Trophoblast cell (in vitro differentiated cells and primary cell): ENCODE measurements around the gene MFAP4.
"Not testable (repeated sequence)": the region's sequence is repeated elsewhere in the genome, so short reads cannot be mapped to it uniquely, and the experiment has no call there.

Experiments
- DNase-seq, 2 donors: peaks; one replicate each; pipeline ENCODE4 v3.0.0-alpha.2; 2016
- H2AFZ ChIP-seq: 2 replicates; pipeline ENCODE4 v1.6.1; 2013; ENCODE audit warnings: low read length, moderate library complexity, mild to moderate bottlenecking; ENCODE audit not compliant: insufficient read depth, poor library complexity
- H2AK5ac ChIP-seq: 2 replicates; pipeline ENCODE4 v1.6.1; 2013; ENCODE audit warnings: mild to moderate bottlenecking, low read length
- H2BK120ac ChIP-seq: 2 replicates; pipeline ENCODE4 v1.6.1; 2013; ENCODE audit warnings: low read length, mild to moderate bottlenecking, moderate library complexity; ENCODE audit not compliant: insufficient read depth, poor library complexity
- H2BK12ac ChIP-seq: 2 replicates; pipeline ENCODE4 v1.6.1; 2013; ENCODE audit warnings: mild to moderate bottlenecking, low read length, moderate library complexity
- H2BK5ac ChIP-seq: 2 replicates; pipeline ENCODE4 v1.6.1; 2013; ENCODE audit warnings: low read length, low read depth, moderate library complexity, mild to moderate bottlenecking; ENCODE audit not compliant: poor library complexity
- H3K14ac ChIP-seq: 2 replicates; pipeline ENCODE4 v1.6.1; 2013; ENCODE audit warnings: mild to moderate bottlenecking, low read length
- H3K18ac ChIP-seq: 2 replicates; pipeline ENCODE4 v1.6.1; 2013; ENCODE audit warnings: mild to moderate bottlenecking, low read length
- H3K23ac ChIP-seq: 2 replicates; pipeline ENCODE4 v1.6.1; 2013; ENCODE audit warnings: low read length
- H3K27ac ChIP-seq: 2 replicates; pipeline ENCODE4 v1.5.1; 2013; ENCODE audit warnings: low read depth, mild to moderate bottlenecking, inconsistent platforms, low read length, moderate library complexity
- H3K27me3 ChIP-seq: 2 replicates; pipeline ENCODE4 v1.6.1; 2013; ENCODE audit warnings: inconsistent platforms, mild to moderate bottlenecking, low read length, moderate library complexity; ENCODE audit not compliant: insufficient read depth
- H3K36me3 ChIP-seq, 2 experiments: 1 replicate in 1 of 2; 2 replicates in 1 of 2; pipeline ENCODE4 v1.6.1; 2013; ENCODE audit warnings: low read length in 2 of 2, mild to moderate bottlenecking in 2 of 2, moderate library complexity in 1 of 2; ENCODE audit not compliant: insufficient read depth in 2 of 2, control insufficient read depth in 1 of 2
- H3K4ac ChIP-seq: 2 replicates; pipeline ENCODE4 v1.6.1; 2013; ENCODE audit warnings: low read depth, mild to moderate bottlenecking, low read length, moderate library complexity
- H3K4me1 ChIP-seq, 2 experiments: 1 replicate in 1 of 2; 2 replicates in 1 of 2; pipeline ENCODE4 v1.6.1; 2013; ENCODE audit warnings: low read length in 2 of 2, mild to moderate bottlenecking in 2 of 2, moderate library complexity in 1 of 2; ENCODE audit not compliant: insufficient read depth in 2 of 2, control insufficient read depth in 1 of 2
- H3K4me2 ChIP-seq: 2 replicates; pipeline ENCODE4 v1.6.1; 2013; ENCODE audit warnings: inconsistent platforms, mild to moderate bottlenecking, low read length, moderate library complexity
- H3K4me3 ChIP-seq: 2 replicates; pipeline ENCODE4 v1.5.1; 2013; ENCODE audit warnings: mild to moderate bottlenecking, low read depth, low read length, inconsistent platforms
- H3K79me1 ChIP-seq: one replicate; pipeline ENCODE4 v1.6.1; 2013; ENCODE audit warnings: low read length
- H3K79me2 ChIP-seq: 2 replicates; pipeline ENCODE4 v1.6.1; 2013; ENCODE audit warnings: low read length, mild to moderate bottlenecking; ENCODE audit not compliant: control insufficient read depth, insufficient read depth, poor library complexity
- H3K9ac ChIP-seq: 2 replicates; pipeline ENCODE4 v1.6.1; 2013; ENCODE audit warnings: mild to moderate bottlenecking, low read length
- H3K9me3 ChIP-seq: 2 replicates; pipeline ENCODE4 v1.6.1; 2013; ENCODE audit warnings: low read depth, mild to moderate bottlenecking, control low read depth, inconsistent platforms, low read length; ENCODE audit not compliant: insufficient read depth
- H4K12ac ChIP-seq: 2 replicates; pipeline ENCODE4 v1.6.1; 2013; ENCODE audit warnings: low read depth, mild to moderate bottlenecking, low read length, moderate library complexity
- H4K8ac ChIP-seq: 2 replicates; pipeline ENCODE4 v1.6.1; 2013; ENCODE audit warnings: low read depth, mild to moderate bottlenecking, low read length, moderate library complexity
- H4K91ac ChIP-seq: one replicate; pipeline ENCODE4 v1.6.1; 2013; ENCODE audit warnings: low read depth, mild to moderate bottlenecking, low read length, moderate library complexity
- WGBS: extraction: QIAGEN DNeasy Blood & Tissue Kit; methylation state at CpG from one replicate; pipeline ENCODE4 v1.1.7; 2013; ENCODE audit warnings: missing lambda C conversion rate; ENCODE audit not compliant: insufficient read length, insufficient coverage; ENCODE audit errors: extremely low coverage; 5-methylcytosine and 5-hydroxymethylcytosine counted together

The MFAP4 gene

GRCh38 chr17:19354748-19355147 is 32.2 kb downstream of the MFAP4 start:
- no CpG with 5 or more reads among the region's 6 CpGs for WGBS
- Histone ChIP-seq H2BK5ac (no peak overlapping the region), H3K4ac (no peak overlapping the region)

DNA sequence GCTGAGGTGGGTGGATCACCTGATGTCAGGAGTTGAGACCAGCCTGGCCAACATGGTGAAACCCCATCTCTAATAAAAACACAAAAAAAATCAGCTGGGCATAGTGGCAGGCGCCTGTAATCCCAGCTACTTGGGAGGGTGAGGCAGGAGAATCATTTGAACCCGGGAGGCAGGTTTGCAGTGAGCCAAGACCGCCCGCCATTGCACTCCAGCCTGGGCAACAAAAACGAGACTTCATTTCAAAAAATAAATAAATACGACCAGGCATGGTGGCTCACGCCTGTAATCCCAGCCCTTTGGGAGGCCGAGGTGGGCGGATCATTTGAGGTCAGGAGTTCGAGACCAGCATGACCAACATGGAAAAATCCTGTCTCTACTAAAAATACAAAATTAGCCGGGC is 33.6 kb downstream of the MFAP4 start:
- no CpG with 5 or more reads among the region's 11 CpGs for WGBS
- H2BK12ac ChIP-seq: not testable (repeated sequence)

More at GRCh38 chr17:19354748-19355147, 32.2 kb downstream of the MFAP4 start:
- Histone ChIP-seq H3K4me2 (no peak overlapping the region), H3K27me3 (no peaks in the 10 kb centered on the region), H2AFZ (no peak overlapping the region), H2AK5ac (no peak overlapping the region), H2BK120ac (no peak overlapping the region), H3K36me3 (no peaks in the 10 kb centered on the region), H3K14ac (no peak overlapping the region), H4K12ac (no peak overlapping the region), H3K79me1 (no peaks in the 10 kb centered on the region), H3K79me2 (no peaks in the 10 kb centered on the region), H3K9ac (no peak overlapping the region), H3K27ac (no peak overlapping the region), H3K18ac (no peak overlapping the region), H4K8ac (no peak overlapping the region), H3K23ac (no peak overlapping the region), H3K4me3 (no peak overlapping the region), H4K91ac (no peak overlapping the region), H3K4me1 (peaks cover 0 to 2% of the 10 kb centered on the region in 2 experiments), H3K9me3 (peaks cover 1% of the 10 kb centered on the region), H2BK12ac (no peak overlapping the region)
- no peak for DNase-seq

GRCh38 chr17:19348806-19349205 is 38.2 kb downstream of the MFAP4 start:
- no peak overlapping the region for H2BK120ac ChIP-seq
- H3K4me1 ChIP-seq: peaks cover 0 to 7% of the 10 kb centered on the region in 2 experiments
- H4K91ac ChIP-seq: no peak overlapping the region
- H3K9ac ChIP-seq: no peak overlapping the region
- no peak overlapping the region for H3K27ac ChIP-seq
- H3K9me3 ChIP-seq: no peaks in the 10 kb centered on the region
- no peak overlapping the region for H4K12ac ChIP-seq
- no peak overlapping the region for H4K8ac ChIP-seq
- H2AFZ ChIP-seq: no peak overlapping the region
- no peak overlapping the region for H3K4me2 ChIP-seq
- H3K27me3 ChIP-seq: no peaks in the 10 kb centered on the region
- no peak overlapping the region for H3K4ac ChIP-seq
- DNase-seq: no peak
- no peak overlapping the region for H2AK5ac ChIP-seq
- H3K79me1 ChIP-seq: no peaks in the 10 kb centered on the region
- no peak overlapping the region for H3K4me3 ChIP-seq
- WGBS: no CpG with 5 or more reads among the region's 9 CpGs
- H3K14ac ChIP-seq: no peak overlapping the region
- no peaks in the 10 kb centered on the region for H3K36me3 ChIP-seq
- H3K23ac ChIP-seq: no peak overlapping the region
- H3K79me2 ChIP-seq: no peaks in the 10 kb centered on the region
- H2BK5ac ChIP-seq: no peak overlapping the region
- no peak overlapping the region for H2BK12ac ChIP-seq
- no peak overlapping the region for H3K18ac ChIP-seq

More for the DNA sequence above, 33.6 kb downstream of the MFAP4 start:
- not testable (repeated sequence) for H3K9ac ChIP-seq, DNase-seq, H4K8ac ChIP-seq, H4K12ac ChIP-seq, H3K9me3 ChIP-seq, H3K23ac ChIP-seq, H2BK120ac ChIP-seq, H3K4me1 ChIP-seq, H3K4me3 ChIP-seq, H2BK5ac ChIP-seq, H3K79me1 ChIP-seq, H4K91ac ChIP-seq, H3K36me3 ChIP-seq, H3K79me2 ChIP-seq, H3K4ac ChIP-seq, H3K14ac ChIP-seq, H3K18ac ChIP-seq, H3K27me3 ChIP-seq, H2AK5ac ChIP-seq, H2AFZ ChIP-seq, H3K4me2 ChIP-seq, H3K27ac ChIP-seq

- DNase-seq: no peak
- Histone ChIP-seq H2BK120ac (no peak overlapping the region), H3K4ac (no peak overlapping the region), H3K23ac (no peak overlapping the region), H4K8ac (no peak overlapping the region), H2BK12ac (no peak overlapping the region), H3K9me3 (no peaks in the 10 kb centered on the region), H2AK5ac (no peak overlapping the region), H3K9ac (no peak overlapping the region), H3K27ac (no peak overlapping the region), H2AFZ (no peak overlapping the region), H3K4me2 (no peak overlapping the region), H3K4me3 (no peak overlapping the region), H4K12ac (no peak overlapping the region), H3K79me2 (no peaks in the 10 kb centered on the region), H2BK5ac (no peak overlapping the region), H3K36me3 (no peaks in the 10 kb centered on the region), H3K79me1 (no peaks in the 10 kb centered on the region), H3K18ac (no peak overlapping the region), H4K91ac (no peak overlapping the region), H3K4me1 (peaks cover 0 to 7% of the 10 kb centered on the region in 2 experiments), H3K14ac (no peak overlapping the region), H3K27me3 (no peaks in the 10 kb centered on the region)
- no CpG with 5 or more reads among the region's 9 CpGs for WGBS
Measured at GRCh38 chr17:19348081-19348650, 38.8 kb downstream of the MFAP4 start.
